ENCODE data around the gene NDUFB4. TPM values are rescaled to one million over a fixed set of nuclear protein-coding genes. Genes with fewer than 3 reads are reported as not detected.

Gene NDUFB4
- total and polyA plus RNA-seq, 2 donors (not counting 1 experiment from before 2014, with no cell fraction given), result 68.4 to 139 TPM

- DNase-seq (no peak), ATAC-seq (ENCODE audit: low read depth) (no peak)
- intact Hi-C loops (cut with micrococcal nuclease), result loop anchor here (5.0 kb wide), 1 partner anchor 735 kb away; no protein-coding TSS in a partner anchor
- no peaks in the 10 kb centered on the region for H3K9me3 Mint-ChIP-seq (ENCODE audit: insufficient read depth)
- Histone ChIP-seq H4K20me1 (ENCODE audit: control insufficient read depth, insufficient read depth, low read length, poor library complexity, severe bottlenecking) (no peaks in the 10 kb centered on the region), H2AFZ (ENCODE audit: insufficient read depth, low read depth, low read length, poor library complexity, severe bottlenecking) (no peak overlapping the region), H3K4me2 (replicated peaks; ENCODE audit: low read depth, low read length, poor library complexity, severe bottlenecking) (no peak overlapping the region), H3K4me1 (ENCODE audit: control insufficient read depth in 2 of 2, insufficient read depth in 2 of 2, low read length in 2 of 2) (peaks cover 12 to 15% of the 10 kb centered on the region in 2 donors), H3K79me2 (ENCODE audit: control insufficient read depth, insufficient read depth, low read length) (no peaks in the 10 kb centered on the region), H3K27me3 (replicated peaks in 1 of 4; ENCODE audit: control extremely low read depth in 1 of 4, control insufficient read depth in 3 of 4, insufficient read depth in 4 of 4, low read length in 3 of 4) (peaks cover 0 to 14% (median 9%) of the 10 kb centered on the region in 4 experiments), H3K9me3 (ENCODE audit: control extremely low read depth in 1 of 3, control insufficient read depth in 2 of 3, insufficient read depth in 1 of 3, low read length in 2 of 3) (no peaks in the 10 kb centered on the region), H3K9ac (ENCODE audit: low read length) (no peak overlapping the region), H3K4me3 (ENCODE audit: control extremely low read depth in 1 of 5, extremely low read depth in 1 of 5, insufficient read depth in 1 of 5, low read depth in 2 of 5, low read length in 4 of 5) (no peak overlapping the region), H3K36me3 (replicated peaks in 1 of 2; ENCODE audit: control extremely low read depth in 1 of 2, control insufficient read depth in 1 of 2, extremely low read depth in 1 of 2, insufficient read depth in 2 of 2, low read length in 1 of 2) (no peaks in the 10 kb centered on the region), H3K27ac (ENCODE audit: low read length in 2 of 2) (no peak overlapping the region)
- POLR2A ChIA-PET, result no interaction called here
- H3K4me1 Mint-ChIP-seq, result peaks cover 19% of the 10 kb centered on the region
- TF ChIP-seq CTCF (IDR thresholded peaks at IDR 0.05) (no peak), EZH2 (IDR thresholded peaks at IDR 0.05; ENCODE audit: borderline replicate concordance, insufficient read depth, low read depth, low read length, poor library complexity, severe bottlenecking) (no peak)
- H3K27ac Mint-ChIP-seq, result no peak overlapping the region
- H3K4me3 Mint-ChIP-seq, result no peak overlapping the region
- H3K27me3 Mint-ChIP-seq, result peaks cover 22% of the 10 kb centered on the region
- CTCF ChIA-PET, result interaction anchor here (0.6 to 4.1 kb wide), 7 partner anchors 10 to 665 kb away, joined by 3 to 64 read pairs (median 4); no protein-coding TSS in a partner anchor
Measured at GRCh38 chr3:120557115-120557514, 39.0 kb upstream of the NDUFB4 start.

GRCh38 chr3:120558771-120559241 is 37.3 kb upstream of the NDUFB4 start:
- peak overlapping the region; percentile 89 for H3K4me3 Mint-ChIP-seq
- Histone ChIP-seq H2AFZ (ENCODE audit: insufficient read depth, low read depth, low read length, poor library complexity, severe bottlenecking) (peak overlapping the region; percentile 79), H3K36me3 (replicated peaks in 1 of 2; ENCODE audit: control extremely low read depth in 1 of 2, control insufficient read depth in 1 of 2, extremely low read depth in 1 of 2, insufficient read depth in 2 of 2, low read length in 1 of 2) (no peaks in the 10 kb centered on the region), H3K9ac (ENCODE audit: low read length) (peak overlapping the region; percentile 80), H3K27ac (ENCODE audit: low read length in 2 of 2) (peak overlapping the region in 1 of 2 donors; percentile 60), H3K27me3 (replicated peaks in 1 of 4; ENCODE audit: control extremely low read depth in 1 of 4, control insufficient read depth in 3 of 4, insufficient read depth in 4 of 4, low read length in 3 of 4) (peaks cover 0 to 14% (median 9%) of the 10 kb centered on the region in 4 experiments), H4K20me1 (ENCODE audit: control insufficient read depth, insufficient read depth, low read length, poor library complexity, severe bottlenecking) (no peaks in the 10 kb centered on the region), H3K79me2 (ENCODE audit: control insufficient read depth, insufficient read depth, low read length) (no peaks in the 10 kb centered on the region), H3K4me3 (ENCODE audit: control extremely low read depth in 1 of 5, extremely low read depth in 1 of 5, insufficient read depth in 1 of 5, low read depth in 2 of 5, low read length in 4 of 5) (peak overlapping the region; percentile 24 to 69 (median 55)), H3K9me3 (ENCODE audit: control extremely low read depth in 1 of 3, control insufficient read depth in 2 of 3, insufficient read depth in 1 of 3, low read length in 2 of 3) (no peaks in the 10 kb centered on the region), H3K4me2 (replicated peaks; ENCODE audit: low read depth, low read length, poor library complexity, severe bottlenecking) (peak overlapping the region; percentile 82), H3K4me1 (ENCODE audit: control insufficient read depth in 2 of 2, insufficient read depth in 2 of 2, low read length in 2 of 2) (peaks cover 12 to 15% of the 10 kb centered on the region in 2 donors)
- intact Hi-C loops (cut with micrococcal nuclease), result loop anchor here (1.0 to 5.0 kb wide), 5 partner anchors 37 to 737 kb away; partner anchors contain the start of genes GTF2E1, LRRC58, NDUFB4 and RABL3
- DNase-seq, result peak; percentile 94
- peaks cover 19% of the 10 kb centered on the region for H3K4me1 Mint-ChIP-seq
- 1% methylated on average over 13 of the region's 17 CpGs for WGBS (ENCODE audit: insufficient coverage)
- TF ChIP-seq CTCF (IDR thresholded peaks at IDR 0.05), result peak; percentile 96
- TF ChIP-seq EZH2 (IDR thresholded peaks at IDR 0.05; ENCODE audit: borderline replicate concordance, insufficient read depth, low read depth, low read length, poor library complexity, severe bottlenecking), result no peak
- peaks cover 18% of the 10 kb centered on the region for H3K27me3 Mint-ChIP-seq
- ChIA-PET CTCF (interaction anchor here (0.6 to 11.7 kb wide), 28 partner anchors 9 to 1674 kb away, joined by 3 to 126 read pairs (median 4); partner anchors contain the start of genes HGD and NDUFB4), POLR2A (no interaction called here)
- H3K9me3 Mint-ChIP-seq (ENCODE audit: insufficient read depth), result no peaks in the 10 kb centered on the region
- peak; percentile 87 for ATAC-seq (ENCODE audit: low read depth)
- H3K27ac Mint-ChIP-seq, result peak overlapping the region; percentile 83
